Measurements from ENCODE around the gene CKS2.
"Not testable (repeated sequence)": the region's sequence is repeated elsewhere in the genome, so short reads cannot be mapped to it uniquely, and the experiment has no call there.

CKS2 gene

DNA sequence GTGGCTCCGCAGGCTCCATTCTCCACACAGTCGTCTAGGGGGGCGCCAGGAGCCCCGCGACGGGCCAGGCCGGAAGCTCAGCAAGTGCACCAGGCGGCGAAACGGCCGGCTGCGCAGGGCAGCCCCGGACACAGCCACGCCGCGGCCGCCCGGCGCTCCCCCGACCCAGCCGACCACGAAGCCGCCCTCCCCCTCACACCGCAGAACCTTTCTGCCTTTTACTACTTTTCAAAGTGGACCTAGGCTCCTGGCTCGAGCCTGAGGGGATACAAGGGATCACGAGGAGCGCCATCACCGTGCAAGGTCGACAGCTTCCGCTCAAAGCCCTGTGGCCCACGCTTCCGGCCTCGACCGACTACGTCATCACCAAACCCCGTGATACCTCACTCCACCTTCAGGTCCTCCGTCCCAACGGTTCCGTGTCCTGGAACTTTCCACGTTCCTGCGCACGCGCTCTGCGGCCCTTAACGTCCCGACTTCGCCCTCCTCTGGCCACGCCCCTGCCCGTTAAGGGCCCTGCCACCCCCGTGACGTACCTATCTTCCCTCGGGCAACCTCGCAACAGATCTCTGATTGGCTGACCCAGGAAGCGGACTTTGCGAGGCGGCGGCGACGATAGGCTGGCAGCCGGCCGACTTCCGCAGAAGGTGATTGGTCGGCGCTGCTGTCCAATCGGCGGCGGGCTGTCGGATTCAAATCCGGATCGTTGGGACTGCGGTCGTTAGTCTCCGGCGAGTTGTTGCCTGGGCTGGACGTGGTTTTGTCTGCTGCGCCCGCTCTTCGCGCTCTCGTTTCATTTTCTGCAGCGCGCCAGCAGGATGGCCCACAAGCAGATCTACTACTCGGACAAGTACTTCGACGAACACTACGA is at the start of gene CKS2:
Gene CKS2, plus strand, starts transcription at position 721 of the 871 bp plus-strand sequence. Its CDS starts 98 bp downstream, at position 819.
- peak; percentile 100 for DNase-seq (ENCODE audit: low read depth in 2 of 2)

GRCh38 chr9:89273528-89274279 is 37.3 kb upstream of the CKS2 start:
- no peak for DNase-seq (ENCODE audit: low read depth in 2 of 2)

DNA sequence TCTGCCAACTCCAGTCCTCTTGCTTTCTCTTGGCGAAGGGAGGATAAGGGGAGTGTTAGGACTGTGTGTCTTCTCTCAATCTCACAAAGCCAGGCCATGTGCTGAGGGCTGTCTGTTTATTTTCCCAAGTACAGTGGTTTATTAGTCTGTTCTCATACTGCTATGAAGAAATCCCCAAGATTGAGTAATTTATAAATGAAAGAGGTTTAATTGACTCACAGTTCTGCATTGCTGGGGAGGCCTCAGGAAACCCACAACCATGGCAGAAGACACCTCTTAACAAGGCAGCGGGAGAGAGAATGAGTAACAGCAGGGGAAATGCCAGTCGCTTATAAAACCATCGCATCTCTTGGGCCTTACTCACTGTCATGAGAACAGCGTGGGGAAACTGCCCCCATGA is 36.2 kb upstream of the CKS2 start:
- peak; percentile 12 to 32 for DNase-seq (ENCODE audit: low read depth in 2 of 2)

DNA sequence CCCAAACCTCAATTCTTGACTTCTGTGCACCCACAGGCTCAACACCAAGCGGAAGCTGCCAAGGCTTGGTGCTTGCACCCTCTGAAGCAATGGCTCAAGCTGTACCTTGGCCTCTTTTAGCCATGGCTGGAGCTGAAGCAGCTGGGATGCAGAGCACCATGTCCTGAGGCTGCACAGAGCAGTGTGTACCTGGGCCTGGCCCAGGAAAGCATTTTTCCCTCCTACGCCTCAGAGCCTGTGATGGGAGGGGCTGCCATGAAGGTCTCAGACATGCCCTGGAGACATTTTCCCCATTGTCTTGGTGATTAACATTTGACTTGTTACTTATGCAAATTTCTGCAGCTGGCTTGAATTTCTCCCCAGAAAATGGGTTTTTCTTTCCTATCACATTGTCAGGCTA is 35.0 kb upstream of the CKS2 start:
- not testable (repeated sequence) for DNase-seq (ENCODE audit: low read depth in 2 of 2)

DNA sequence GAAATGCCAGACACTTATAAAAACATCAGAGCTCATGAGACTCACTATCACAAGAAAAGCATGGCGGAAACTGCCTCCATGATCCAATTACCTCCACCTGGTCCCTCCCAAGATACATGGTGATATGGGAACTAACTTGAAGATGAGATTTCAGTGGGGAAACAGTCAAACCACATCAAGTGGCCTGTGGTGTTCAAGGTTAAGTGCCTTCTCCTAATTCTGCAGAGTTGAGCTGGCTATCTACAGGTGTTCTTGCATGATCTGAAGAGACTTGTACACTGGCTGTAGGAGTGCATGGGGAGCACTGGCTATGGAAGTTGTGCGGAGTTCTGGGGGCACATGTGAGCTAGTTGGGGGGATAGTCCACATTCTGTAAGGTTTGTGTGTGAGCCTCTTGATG is 34.0 kb upstream of the CKS2 start:
- DNase-seq (ENCODE audit: low read depth in 2 of 2) = no peak

DNA sequence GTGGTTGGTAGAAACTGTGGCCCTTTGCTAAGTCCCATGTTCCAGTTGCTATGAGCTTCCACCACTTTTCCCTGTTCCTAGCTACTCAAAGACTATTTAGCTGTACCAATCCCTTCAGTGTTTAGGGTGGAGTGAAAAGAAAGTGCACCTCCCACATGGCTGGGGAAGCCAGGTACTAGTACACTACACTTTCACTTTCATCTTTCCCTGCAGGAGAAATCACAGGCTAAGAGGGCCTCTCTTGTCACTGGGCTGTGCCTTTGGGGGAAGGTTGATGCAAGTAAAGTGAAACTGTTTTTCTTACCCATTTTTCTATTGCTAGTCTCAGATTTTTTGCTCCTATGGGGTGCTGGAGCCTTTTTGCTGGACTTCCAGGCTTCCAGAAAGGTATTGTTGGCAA is 33.5 kb upstream of the CKS2 start:
- no peak for DNase-seq (ENCODE audit: low read depth in 2 of 2)

DNA sequence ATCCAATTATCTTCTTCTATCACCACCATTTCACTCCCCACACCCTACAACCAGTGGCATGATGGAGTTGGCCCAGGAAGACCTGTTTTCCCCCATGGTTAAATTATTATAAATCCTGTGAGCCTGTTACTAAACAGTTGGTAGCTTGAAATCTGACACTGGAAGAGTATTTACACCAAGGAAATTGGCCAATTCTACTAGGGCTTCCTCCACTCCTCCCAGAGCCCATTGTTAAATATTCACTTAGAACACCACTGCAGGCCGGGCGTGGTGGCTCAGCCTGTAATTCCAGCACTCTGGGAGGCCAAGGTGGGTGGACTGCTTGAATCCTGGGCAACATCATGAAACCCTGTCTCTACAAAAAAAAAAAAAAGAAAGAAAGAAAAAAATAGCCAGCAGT is 32.4 kb upstream of the CKS2 start:
- no peak for DNase-seq (ENCODE audit: low read depth in 2 of 2)

DNA sequence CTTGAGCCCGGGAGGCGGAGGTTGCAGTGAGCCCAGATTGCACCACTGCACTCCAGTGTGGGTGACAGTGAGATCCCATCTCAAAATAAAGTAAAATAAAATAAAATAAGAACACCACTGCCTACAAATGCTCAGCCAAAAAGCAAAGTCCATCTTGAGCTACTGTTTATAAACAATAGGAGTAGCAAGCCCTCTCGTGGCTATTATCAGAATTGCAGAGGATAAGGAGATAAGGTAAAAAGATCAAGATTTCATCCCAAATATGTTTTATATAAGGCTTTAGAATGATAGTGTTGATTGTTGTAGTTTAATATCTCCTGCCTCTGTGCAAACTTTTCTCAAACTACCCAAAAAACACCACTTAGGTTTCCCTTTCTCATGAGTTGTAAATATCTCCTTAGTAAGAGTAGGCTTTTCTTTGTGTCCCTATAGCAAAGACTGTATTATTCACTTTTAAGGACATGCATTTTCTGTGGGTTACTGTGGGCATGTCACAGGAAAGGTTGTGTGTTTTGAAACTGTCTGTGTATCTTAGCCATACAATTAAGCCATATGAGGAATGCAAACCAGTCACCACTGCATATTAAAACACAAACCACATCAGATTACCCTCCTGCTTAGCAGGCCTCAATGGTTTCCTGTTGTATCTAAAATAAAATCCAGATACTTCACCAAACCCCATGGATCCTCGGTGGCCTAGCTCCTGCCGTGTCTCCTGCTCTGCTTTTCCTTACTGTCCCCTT is 31.8 kb upstream of the CKS2 start:
- no peak for DNase-seq (ENCODE audit: low read depth in 2 of 2)

GRCh38 chr9:89281106-89281505 is 29.9 kb upstream of the CKS2 start:
- DNase-seq (ENCODE audit: low read depth in 2 of 2) = no peak

DNA sequence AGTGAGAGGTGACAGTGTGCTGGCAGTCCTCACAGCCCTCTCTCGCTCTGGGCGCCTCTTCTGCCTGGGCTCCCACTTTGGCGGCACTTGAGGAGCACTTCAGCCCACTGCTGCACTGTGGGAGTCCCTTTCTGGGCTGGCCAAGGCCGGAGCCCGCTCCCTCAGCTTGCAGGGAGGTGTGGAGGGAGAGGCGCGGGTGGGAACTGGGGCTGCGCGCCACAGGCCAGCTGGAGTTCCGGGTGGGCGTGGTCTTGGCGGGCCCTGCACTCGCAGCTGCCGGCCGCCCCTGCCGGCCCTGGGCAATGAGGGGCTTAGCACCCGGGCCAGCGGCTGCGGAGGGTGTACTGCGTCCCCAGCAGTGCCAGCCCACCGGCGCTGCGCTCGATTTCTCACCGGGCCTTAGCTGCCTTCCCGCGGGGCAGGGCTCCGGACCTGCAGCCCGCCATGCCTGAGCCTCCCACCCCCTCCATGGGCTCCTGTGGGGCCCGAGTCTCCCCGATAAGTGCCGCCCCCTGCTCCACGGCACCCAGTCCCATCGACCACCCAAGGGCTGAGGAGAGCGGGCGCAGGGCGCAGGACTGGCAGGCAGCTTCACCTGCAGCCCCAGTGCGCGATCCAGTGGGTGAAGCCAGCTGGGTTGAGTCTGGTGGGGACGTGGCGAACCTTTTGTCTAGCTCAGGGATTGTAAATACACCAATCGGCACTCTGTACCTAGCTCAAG is 28.6 kb upstream of the CKS2 start:
- not testable (repeated sequence) for DNase-seq (ENCODE audit: low read depth in 2 of 2)

- no peak for DNase-seq (ENCODE audit: low read depth in 2 of 2)
Observed at GRCh38 chr9:89284076-89284475, 26.9 kb upstream of the CKS2 start.

DNA sequence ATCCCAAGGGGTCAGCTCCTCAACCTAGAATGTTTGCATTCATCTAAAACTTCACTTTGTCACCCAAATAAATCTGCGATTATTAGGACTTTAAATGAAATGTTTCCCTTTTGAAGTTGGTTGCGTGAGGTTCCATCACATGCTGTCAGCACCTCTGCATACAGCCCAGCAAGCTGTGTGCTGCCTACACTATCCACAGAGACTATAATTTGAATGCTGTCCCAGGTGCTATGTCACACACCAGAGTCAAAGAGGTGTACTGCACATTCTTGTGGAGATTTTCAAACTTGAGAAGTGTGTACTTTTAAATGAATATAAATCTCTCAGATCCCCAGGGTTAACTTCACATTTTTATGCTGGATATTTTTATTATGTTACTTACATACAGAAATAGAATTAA is 19.3 kb upstream of the CKS2 start:
- no peak for DNase-seq (ENCODE audit: low read depth in 2 of 2)

GRCh38 chr9:89293014-89293413 is 18.0 kb upstream of the CKS2 start:
- no peak for DNase-seq (ENCODE audit: low read depth in 2 of 2)

GRCh38 chr9:89295400-89295799 is 15.6 kb upstream of the CKS2 start:
- DNase-seq (ENCODE audit: low read depth in 2 of 2) = no peak

DNA sequence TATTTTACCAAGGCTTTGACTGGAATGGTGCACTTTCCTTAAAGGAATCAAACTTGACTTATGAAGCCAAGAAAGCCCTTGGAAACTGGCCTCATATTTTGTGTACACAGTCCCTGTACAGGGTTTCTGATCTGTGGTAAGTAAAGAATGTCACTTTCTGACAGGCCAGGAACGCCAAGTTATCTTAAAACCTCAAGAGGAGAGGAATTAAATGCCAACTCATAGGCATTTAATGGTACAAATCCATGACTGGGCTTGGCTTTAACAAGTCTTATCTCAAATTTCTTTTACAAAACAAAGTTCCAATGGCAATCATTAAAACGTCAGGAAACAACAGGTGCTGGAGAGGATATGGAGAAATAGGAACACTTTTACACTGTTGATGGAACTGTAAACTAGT is 9.0 kb upstream of the CKS2 start:
- not testable (repeated sequence) for DNase-seq (ENCODE audit: low read depth in 2 of 2)

DNA sequence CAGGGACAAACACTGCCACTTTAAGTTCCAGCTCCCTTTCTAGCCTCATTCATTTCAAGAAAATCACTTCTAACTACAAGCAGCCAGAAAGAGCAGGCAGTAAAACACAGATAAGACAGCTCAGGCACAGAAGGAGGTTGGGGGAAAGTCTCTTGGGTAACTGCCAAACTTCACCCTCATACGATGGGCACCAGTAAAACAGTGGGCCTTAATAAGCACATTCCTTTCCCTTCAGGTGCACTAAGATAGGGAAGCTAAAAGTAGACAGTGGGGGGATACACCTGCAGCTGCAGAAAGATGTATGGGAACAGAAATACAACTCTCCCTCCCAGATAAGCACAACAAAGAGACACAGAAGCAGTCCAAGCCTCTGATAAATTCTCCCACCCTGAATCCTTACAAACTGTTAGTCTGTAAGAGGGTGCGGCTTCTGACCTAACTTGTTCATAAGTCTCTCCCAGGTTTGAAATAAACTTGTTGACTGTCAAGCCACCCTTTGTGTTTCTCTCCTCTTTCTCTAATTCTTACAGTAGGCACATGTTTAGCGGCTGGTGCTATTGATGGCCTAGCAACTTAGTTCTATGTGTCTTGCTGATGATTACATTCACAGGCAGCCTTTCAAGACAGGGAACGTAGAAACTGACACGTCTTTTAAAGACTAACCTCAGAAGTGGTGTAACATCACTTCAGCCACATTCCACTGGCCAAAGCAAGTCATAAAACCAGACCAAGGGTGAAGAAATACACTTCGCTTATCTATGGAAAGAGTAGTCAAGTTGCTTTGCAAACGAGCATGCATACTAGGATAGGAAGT is 6.8 kb upstream of the CKS2 start:
- DNase-seq (ENCODE audit: low read depth in 2 of 2) = no peak

GRCh38 chr9:89304834-89305188 is 6.2 kb upstream of the CKS2 start:
- no peak for DNase-seq (ENCODE audit: low read depth in 2 of 2)

GRCh38 chr9:89305868-89306267 is 5.1 kb upstream of the CKS2 start:
- no peak for DNase-seq (ENCODE audit: low read depth in 2 of 2)

DNA sequence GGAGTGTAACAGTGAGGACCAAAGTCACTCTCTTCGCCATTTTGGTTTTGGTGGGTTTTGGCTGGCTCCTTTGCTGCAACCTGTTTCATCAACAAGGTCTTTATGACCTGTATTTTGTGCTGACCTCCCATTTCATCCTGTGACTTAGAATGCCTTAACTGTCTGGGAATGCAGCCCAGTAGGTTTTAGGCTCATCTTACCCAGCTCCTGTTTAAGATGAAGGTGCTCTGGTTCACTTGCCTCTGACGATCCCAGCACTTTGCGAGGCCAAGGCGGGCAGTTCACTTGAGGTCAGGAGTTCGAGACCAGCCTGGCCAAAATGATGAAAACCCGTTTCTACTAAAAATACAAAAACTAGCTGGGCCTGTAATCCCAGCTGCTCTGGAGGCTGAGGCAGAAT is 1.8 kb upstream of the CKS2 start:
- no peak for DNase-seq (ENCODE audit: low read depth in 2 of 2)

GRCh38 chr9:89309608-89310474 is 1.2 kb upstream of the CKS2 start:
- DNase-seq (ENCODE audit: low read depth in 2 of 2) = no peak
